HepG2 (cell line): Measurements from ENCODE around the gene CDC37L1. TPM values are rescaled to one million over a fixed set of nuclear protein-coding genes. Genes with fewer than 3 reads are reported as not detected.
A peak's percentile ranks its signal among the peaks of the same experiment; 100 is the strongest.

Source experiments
- ATAC-seq: fragments of 200-7000 bp; cut with Tn5 transposase; 3 replicates; pipeline ENCODE4 v1.9.1; 2020; ENCODE audit warnings: mild to moderate bottlenecking, moderate library complexity
- BruUV-seq: library from RNA; stranded (reverse); fragments of 400-500 nt; replicated peaks from 2 replicates; lab custom pipeline; 2021; lab: Mats Ljungman, UMichigan
- CTCF ChIA-PET: fragments of 300-600 bp; formaldehyde crosslinking; extraction: SDS; loops from one replicate; lab custom pipeline; 2021; ENCODE audit warnings: low total read pairs, inconsistent platforms, low intra/inter-chr PET ratio; lab: Yijun Ruan, JAX
- POLR2A ChIA-PET: fragments of 350-600 bp; sonication (Branson Sonifier 250); formaldehyde crosslinking; loops from one replicate; lab custom pipeline; 2020; ENCODE audit warnings: antibody characterized with exemption, inconsistent platforms; lab: Yijun Ruan, JAX
- DNase-seq: peaks from one replicate; pipeline ENCODE4 v3.0.0-alpha.2; 2015; ENCODE audit warnings: low spot score
- FAIRE-seq: peaks from 3 replicates; lab custom pipeline; 2011; peaks lifted over from hg19 to GRCh38; lab: Jason Lieb, UNC
- H2AFZ ChIP-seq: one replicate; pipeline ENCODE4 v1.6.1; 2011; ENCODE audit warnings: low read length, inconsistent platforms
- H3K27ac ChIP-seq: fragments of 300-600 bp; 3 replicates; pipeline ENCODE4 v1.8.0; 2011; ENCODE audit warnings: mixed run types, mild to moderate bottlenecking, mixed read lengths, low read length, inconsistent platforms; ENCODE audit not compliant: insufficient read depth; ENCODE audit errors: extremely low read length
- H3K27me3 ChIP-seq, 2 experiments: fragments of 200-600 bp in 1 of 2; 2 replicates in 1 of 2; 3 replicates in 1 of 2; pipeline versions ENCODE4 v1.6.0 to v1.8.0; 2011; ENCODE audit warnings: low read length in 2 of 2, mild to moderate bottlenecking in 2 of 2, moderate library complexity in 2 of 2, inconsistent platforms in 1 of 2; ENCODE audit not compliant: insufficient read depth in 2 of 2, control insufficient read depth in 1 of 2
- H3K36me3 ChIP-seq, 2 experiments: fragments of 200-600 bp in 1 of 2; replicated peaks in 1 of 2; 2 replicates in 1 of 2; 3 replicates in 1 of 2; pipeline versions ENCODE4 v1.5.1 to v1.8.0; 2011; ENCODE audit warnings: low read length in 2 of 2, inconsistent platforms in 1 of 2; ENCODE audit not compliant: insufficient read depth in 2 of 2, control insufficient read depth in 1 of 2
- H3K4me1 ChIP-seq: 2 replicates; pipeline ENCODE4 v1.5.1; 2012; ENCODE audit warnings: low read length, inconsistent platforms; ENCODE audit not compliant: insufficient read depth
- H3K4me2 ChIP-seq: 2 replicates; pipeline ENCODE4 v1.6.0; 2011; ENCODE audit warnings: low read depth, low read length, inconsistent platforms
- H3K4me3 ChIP-seq, 3 experiments: fragments of 200-600 bp in 1 of 3; sonication (generic), shearing (Covaris generic) in 1 of 3; replicated peaks in 1 of 3; 2 replicates each; pipeline ENCODE4 v1.5.1; 2011 to 2016; ENCODE audit warnings: low read length in 3 of 3, inconsistent platforms in 2 of 3, low read depth in 2 of 3, mild to moderate bottlenecking in 2 of 3, control low read depth in 1 of 3, mixed read lengths in 1 of 3; ENCODE audit not compliant: insufficient read depth in 1 of 3
- H3K79me2 ChIP-seq: one replicate; pipeline ENCODE4 v1.6.1; 2011; ENCODE audit warnings: low read length, inconsistent platforms; ENCODE audit not compliant: insufficient read depth
- H3K9ac ChIP-seq: 2 replicates; pipeline ENCODE4 v1.6.0; 2011; ENCODE audit warnings: mild to moderate bottlenecking, low read depth, low read length, inconsistent platforms; ENCODE audit not compliant: insufficient read depth
- H3K9me3 ChIP-seq: 2 replicates; pipeline ENCODE4 v1.5.1; 2012; ENCODE audit warnings: mild to moderate bottlenecking, low read length
- H4K20me1 ChIP-seq: 2 replicates; pipeline ENCODE4 v1.6.0; 2011; ENCODE audit warnings: inconsistent platforms, mild to moderate bottlenecking, low read length, moderate library complexity; ENCODE audit not compliant: insufficient read depth
- ARNT2 ChIP-seq: sonication (generic); formaldehyde crosslinking; IDR thresholded peaks from 2 replicates; pipeline ENCODE4 v1.8.0; 2022; ENCODE audit warnings: mild to moderate bottlenecking, low read depth, missing genetic modification reagents, moderate library complexity
- GATAD2A ChIP-seq: IDR thresholded peaks from 2 replicates; pipeline ENCODE4 v1.6.1; 2016
- HNRNPH1 ChIP-seq: fragments of 200-400 bp; formaldehyde crosslinking; optimal IDR thresholded peaks from 2 replicates; pipeline ENCODE3; 2017; ENCODE audit warnings: mild to moderate bottlenecking, low read depth, low read length
- NFE2L1 ChIP-seq: sonication (generic); formaldehyde crosslinking; IDR thresholded peaks from 2 replicates; pipeline ENCODE4 v1.4.0; 2020; ENCODE audit warnings: missing genetic modification reagents, mild to moderate bottlenecking, borderline replicate concordance
- RORA ChIP-seq: sonication (generic); formaldehyde crosslinking; IDR thresholded peaks from 2 replicates; pipeline ENCODE4 v1.5.0; 2020; ENCODE audit warnings: mild to moderate bottlenecking, missing genetic modification reagents, moderate library complexity
- THYN1 ChIP-seq: sonication (generic); formaldehyde crosslinking; IDR thresholded peaks from 2 replicates; pipeline ENCODE4 v1.8.1; 2023; ENCODE audit warnings: low read depth, mild to moderate bottlenecking, moderate library complexity, missing genetic modification reagents, borderline replicate concordance
- ZMYM2 ChIP-seq: sonication (generic); formaldehyde crosslinking; IDR thresholded peaks from 2 replicates; pipeline ENCODE4 v1.8.0; 2022; ENCODE audit warnings: mild to moderate bottlenecking, missing genetic modification reagents
- ZNF430 ChIP-seq: sonication (generic); formaldehyde crosslinking; IDR thresholded peaks from 2 replicates; pipeline ENCODE4 v1.9.0; 2021; ENCODE audit warnings: mild to moderate bottlenecking, missing genetic modification reagents
- ZNF530 ChIP-seq: sonication (generic); formaldehyde crosslinking; IDR thresholded peaks from 2 replicates; pipeline ENCODE4 v1.5.0; 2020; ENCODE audit warnings: low read depth, mild to moderate bottlenecking, missing genetic modification reagents
- ZNF7 ChIP-seq: IDR thresholded peaks from 2 replicates; pipeline ENCODE4 v1.6.1; 2016; ENCODE audit warnings: missing biosample characterization, missing genetic modification reagents
- ZNF790 ChIP-seq: sonication (generic); formaldehyde crosslinking; IDR thresholded peaks from 2 replicates; pipeline ENCODE4 v1.8.0; 2022; ENCODE audit warnings: missing genetic modification reagents, mild to moderate bottlenecking, borderline replicate concordance
- WGBS: methylation state at CpG from one replicate; pipeline ENCODE4 v1.1.6; 2017; ENCODE audit warnings: low lambda C conversion rate; 5-methylcytosine and 5-hydroxymethylcytosine counted together
- in situ Hi-C: cut with HindIII; loops from 2 replicates; pipeline ENCODE4 v1.10.0; 2017; ENCODE audit warnings: low pct_unique_long_range_greater_than_20kb; ENCODE audit not compliant: extremely low pct_ligation_motif_present
- intact Hi-C: fragments of 100-400 bp; cut with micrococcal nuclease; formaldehyde crosslinking; loops from one replicate; pipeline ENCODE4 v1.10.0; 2022; ENCODE audit not compliant: unreplicated experiment
- polyA plus RNA-seq, 8 experiments: library from polyadenylated mRNA; depleted of rRNA in 3 of 8; stranded (reverse) in 7 of 8; unstranded in 1 of 8; fragments of >200 nt; fragmentation: Illumina TruSeq in 4 of 8; extraction: Trizol in 4 of 8; gene quantifications; 2 replicates each; pipeline versions ENCODE4 v1.2.1 to v1.2.3, GENCODE V29; 2011 to 2016; ENCODE audit warnings: low read depth in 4 of 8, missing spikeins in 1 of 8, mixed read lengths in 1 of 8; ENCODE audit not compliant: insufficient read depth in 1 of 8
- total RNA-seq, 5 experiments: library from RNA; depleted of rRNA; stranded (reverse); fragments of >200 nt; fragmentation: Illumina TruSeq; extraction: Trizol; gene quantifications; 2 replicates each; pipeline ENCODE4 v1.2.3, GENCODE V29; 2016; ENCODE audit warnings: low read depth in 1 of 5
- TF ChIP-seq, protein P1 (sequence below): sonication (generic); formaldehyde crosslinking; IDR thresholded peaks from 2 replicates; pipeline ENCODE4 v1.4.0; 2020; ENCODE audit warnings: missing genetic modification reagents
- TF ChIP-seq, protein P2 (sequence below): sonication (generic); formaldehyde crosslinking; IDR thresholded peaks from 2 replicates; pipeline ENCODE4 v1.5.0; 2020; ENCODE audit warnings: mild to moderate bottlenecking, missing genetic modification reagents
- TF ChIP-seq, protein P3 (sequence below): sonication (generic); formaldehyde crosslinking; IDR thresholded peaks from 2 replicates; pipeline ENCODE4 v1.4.0; 2020; ENCODE audit warnings: missing genetic modification reagents

The CDC37L1 gene
- total and polyA plus RNA-seq, 2 of the 13 experiments (the other 11 are each of a cell fraction or from before 2014, with no cell fraction given), result 5.5 to 17.0 TPM

DNA sequence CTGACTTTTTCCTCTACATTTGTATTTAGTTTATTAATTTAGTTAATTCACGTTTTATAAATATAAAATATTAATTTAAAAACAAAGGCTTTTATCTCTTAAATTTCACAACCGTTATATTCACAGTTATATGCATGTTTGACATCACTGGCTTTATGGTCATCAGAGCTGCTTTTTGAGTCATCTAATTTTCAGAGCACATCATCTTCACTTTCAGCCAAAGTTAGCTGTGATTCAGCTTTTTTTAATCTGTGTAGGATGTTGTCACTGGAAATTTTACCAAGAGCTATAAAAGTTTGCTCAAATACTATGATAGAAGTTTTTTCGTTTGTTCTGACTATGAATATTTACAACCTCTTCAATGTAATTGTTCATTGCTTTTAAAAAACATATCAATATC, 12.4 kb downstream of the CDC37L1 start (continued):
- TF ChIP-seq, protein P1, sequence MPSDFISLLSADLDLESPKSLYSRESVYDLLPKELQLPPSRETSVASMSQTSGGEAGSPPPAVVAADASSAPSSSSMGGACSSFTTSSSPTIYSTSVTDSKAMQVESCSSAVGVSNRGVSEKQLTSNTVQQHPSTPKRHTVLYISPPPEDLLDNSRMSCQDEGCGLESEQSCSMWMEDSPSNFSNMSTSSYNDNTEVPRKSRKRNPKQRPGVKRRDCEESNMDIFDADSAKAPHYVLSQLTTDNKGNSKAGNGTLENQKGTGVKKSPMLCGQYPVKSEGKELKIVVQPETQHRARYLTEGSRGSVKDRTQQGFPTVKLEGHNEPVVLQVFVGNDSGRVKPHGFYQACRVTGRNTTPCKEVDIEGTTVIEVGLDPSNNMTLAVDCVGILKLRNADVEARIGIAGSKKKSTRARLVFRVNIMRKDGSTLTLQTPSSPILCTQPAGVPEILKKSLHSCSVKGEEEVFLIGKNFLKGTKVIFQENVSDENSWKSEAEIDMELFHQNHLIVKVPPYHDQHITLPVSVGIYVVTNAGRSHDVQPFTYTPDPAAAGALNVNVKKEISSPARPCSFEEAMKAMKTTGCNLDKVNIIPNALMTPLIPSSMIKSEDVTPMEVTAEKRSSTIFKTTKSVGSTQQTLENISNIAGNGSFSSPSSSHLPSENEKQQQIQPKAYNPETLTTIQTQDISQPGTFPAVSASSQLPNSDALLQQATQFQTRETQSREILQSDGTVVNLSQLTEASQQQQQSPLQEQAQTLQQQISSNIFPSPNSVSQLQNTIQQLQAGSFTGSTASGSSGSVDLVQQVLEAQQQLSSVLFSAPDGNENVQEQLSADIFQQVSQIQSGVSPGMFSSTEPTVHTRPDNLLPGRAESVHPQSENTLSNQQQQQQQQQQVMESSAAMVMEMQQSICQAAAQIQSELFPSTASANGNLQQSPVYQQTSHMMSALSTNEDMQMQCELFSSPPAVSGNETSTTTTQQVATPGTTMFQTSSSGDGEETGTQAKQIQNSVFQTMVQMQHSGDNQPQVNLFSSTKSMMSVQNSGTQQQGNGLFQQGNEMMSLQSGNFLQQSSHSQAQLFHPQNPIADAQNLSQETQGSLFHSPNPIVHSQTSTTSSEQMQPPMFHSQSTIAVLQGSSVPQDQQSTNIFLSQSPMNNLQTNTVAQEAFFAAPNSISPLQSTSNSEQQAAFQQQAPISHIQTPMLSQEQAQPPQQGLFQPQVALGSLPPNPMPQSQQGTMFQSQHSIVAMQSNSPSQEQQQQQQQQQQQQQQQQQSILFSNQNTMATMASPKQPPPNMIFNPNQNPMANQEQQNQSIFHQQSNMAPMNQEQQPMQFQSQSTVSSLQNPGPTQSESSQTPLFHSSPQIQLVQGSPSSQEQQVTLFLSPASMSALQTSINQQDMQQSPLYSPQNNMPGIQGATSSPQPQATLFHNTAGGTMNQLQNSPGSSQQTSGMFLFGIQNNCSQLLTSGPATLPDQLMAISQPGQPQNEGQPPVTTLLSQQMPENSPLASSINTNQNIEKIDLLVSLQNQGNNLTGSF (CRISPR knock-in tag), result no peak
- TF ChIP-seq ZNF790 (CRISPR knock-in tag), result no peak
- TF ChIP-seq RORA (CRISPR knock-in tag), result no peak
- TF ChIP-seq ZNF530 (CRISPR knock-in tag), result no peak
- TF ChIP-seq GATAD2A (CRISPR knock-in tag), result no peak
- TF ChIP-seq THYN1 (CRISPR knock-in tag), result no peak
- no peak for TF ChIP-seq ZNF430
- no peak for TF ChIP-seq HNRNPH1

DNA sequence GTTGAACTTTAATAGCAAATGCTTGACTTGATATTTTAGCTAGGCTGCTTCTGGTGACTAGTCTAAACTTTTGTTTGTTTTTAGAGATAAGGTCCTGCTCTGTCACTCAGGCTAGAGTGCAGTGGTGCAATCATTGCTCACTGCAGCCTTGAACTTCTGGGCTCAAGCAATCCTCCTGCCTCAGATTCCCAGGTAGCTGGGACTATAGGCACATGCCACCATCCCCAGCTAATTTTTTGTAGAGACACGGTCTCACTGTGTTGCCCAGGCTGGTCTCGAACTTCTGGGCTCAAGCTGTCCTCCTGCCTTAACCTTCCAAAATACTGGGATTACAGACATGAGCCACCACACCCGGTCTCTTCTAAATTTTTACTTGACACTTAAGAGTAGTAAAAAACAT, 20.7 kb downstream of the CDC37L1 start:
- BruUV-seq, result no TSS peak
- in situ Hi-C loops (no loop called here), intact Hi-C loops (loop anchor here (2.0 kb wide), 1 partner anchor 19 kb away; no protein-coding TSS in a partner anchor)
- H3K36me3 ChIP-seq, result peaks cover 0 to 13% of the 10 kb centered on the region in 2 experiments; a peak in 3 of 5 replicates
- DNase-seq, result peak; percentile 87
- no peaks in the 10 kb centered on the region for H3K27me3 ChIP-seq
- POLR2A ChIA-PET, result interaction anchor here (0.8 to 2.6 kb wide), 8 partner anchors 16 to 133 kb away, joined by 3 to 16 read pairs (median 6); partner anchors contain the start of genes AK3, CDC37L1, PLPP6 and SPATA6L
- CTCF ChIA-PET, result no interaction called here
- ATAC-seq, result peak; percentile 97
- no peaks in the 10 kb centered on the region; the same call in 1 of the 2 replicates for H4K20me1 ChIP-seq
- no peak overlapping the region for H2AFZ ChIP-seq
- H3K79me2 ChIP-seq, result no peaks in the 10 kb centered on the region
- WGBS, result 23% methylated on average over 3 of the region's 3 CpGs
- no peak overlapping the region for H3K9ac ChIP-seq
- H3K4me3 ChIP-seq, result no peak overlapping the region
- H3K4me2 ChIP-seq, result peak overlapping the region; percentile 14
- peaks cover 25% of the 10 kb centered on the region for H3K4me1 ChIP-seq
- H3K27ac ChIP-seq, result peak overlapping the region; percentile 37
- peak; percentile 98 for FAIRE-seq
- H3K9me3 ChIP-seq, result no peaks in the 10 kb centered on the region
- no peak for TF ChIP-seq NFE2L1 (CRISPR knock-in tag)
- TF ChIP-seq, protein P2, sequence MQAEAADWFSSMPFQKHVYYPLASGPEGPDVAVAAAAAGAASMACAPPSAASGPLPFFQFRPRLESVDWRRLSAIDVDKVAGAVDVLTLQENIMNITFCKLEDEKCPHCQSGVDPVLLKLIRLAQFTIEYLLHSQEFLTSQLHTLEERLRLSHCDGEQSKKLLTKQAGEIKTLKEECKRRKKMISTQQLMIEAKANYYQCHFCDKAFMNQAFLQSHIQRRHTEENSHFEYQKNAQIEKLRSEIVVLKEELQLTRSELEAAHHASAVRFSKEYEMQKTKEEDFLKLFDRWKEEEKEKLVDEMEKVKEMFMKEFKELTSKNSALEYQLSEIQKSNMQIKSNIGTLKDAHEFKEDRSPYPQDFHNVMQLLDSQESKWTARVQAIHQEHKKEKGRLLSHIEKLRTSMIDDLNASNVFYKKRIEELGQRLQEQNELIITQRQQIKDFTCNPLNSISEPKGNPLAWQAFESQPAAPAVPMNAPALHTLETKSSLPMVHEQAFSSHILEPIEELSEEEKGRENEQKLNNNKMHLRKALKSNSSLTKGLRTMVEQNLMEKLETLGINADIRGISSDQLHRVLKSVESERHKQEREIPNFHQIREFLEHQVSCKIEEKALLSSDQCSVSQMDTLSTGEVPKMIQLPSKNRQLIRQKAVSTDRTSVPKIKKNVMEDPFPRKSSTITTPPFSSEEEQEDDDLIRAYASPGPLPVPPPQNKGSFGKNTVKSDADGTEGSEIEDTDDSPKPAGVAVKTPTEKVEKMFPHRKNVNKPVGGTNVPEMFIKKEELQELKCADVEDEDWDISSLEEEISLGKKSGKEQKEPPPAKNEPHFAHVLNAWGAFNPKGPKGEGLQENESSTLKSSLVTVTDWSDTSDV (CRISPR knock-in tag), result no peak
- TF ChIP-seq ARNT2 (CRISPR knock-in tag), result peak; percentile 49; the same call in 1 of the 2 replicates
- TF ChIP-seq ZNF7, result no peak
- TF ChIP-seq, protein P3, sequence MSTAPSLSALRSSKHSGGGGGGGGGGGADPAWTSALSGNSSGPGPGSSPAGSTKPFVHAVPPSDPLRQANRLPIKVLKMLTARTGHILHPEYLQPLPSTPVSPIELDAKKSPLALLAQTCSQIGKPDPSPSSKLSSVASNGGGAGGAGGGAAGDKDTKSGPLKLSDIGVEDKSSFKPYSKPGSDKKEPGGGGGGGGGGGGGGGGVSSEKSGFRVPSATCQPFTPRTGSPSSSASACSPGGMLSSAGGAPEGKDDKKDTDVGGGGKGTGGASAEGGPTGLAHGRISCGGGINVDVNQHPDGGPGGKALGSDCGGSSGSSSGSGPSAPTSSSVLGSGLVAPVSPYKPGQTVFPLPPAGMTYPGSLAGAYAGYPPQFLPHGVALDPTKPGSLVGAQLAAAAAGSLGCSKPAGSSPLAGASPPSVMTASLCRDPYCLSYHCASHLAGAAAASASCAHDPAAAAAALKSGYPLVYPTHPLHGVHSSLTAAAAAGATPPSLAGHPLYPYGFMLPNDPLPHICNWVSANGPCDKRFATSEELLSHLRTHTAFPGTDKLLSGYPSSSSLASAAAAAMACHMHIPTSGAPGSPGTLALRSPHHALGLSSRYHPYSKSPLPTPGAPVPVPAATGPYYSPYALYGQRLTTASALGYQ (CRISPR knock-in tag), result no peak
- TF ChIP-seq ZMYM2 (CRISPR knock-in tag), result no peak
